H9 (cell line): ENCODE results near the gene OSBP2. TPM values are rescaled to one million over a fixed set of nuclear protein-coding genes. Genes with fewer than 3 reads are reported as not detected.

Experiments
- DNase-seq: peaks from one replicate; pipeline ENCODE4 v3.0.0-alpha.2; 2017
- H2AFZ ChIP-seq: one replicate; pipeline ENCODE4 v1.6.1; 2013; ENCODE audit warnings: mild to moderate bottlenecking, low read length, control low read depth, moderate library complexity
- H2AK5ac ChIP-seq: 2 replicates; pipeline ENCODE4 v1.6.1; 2013; ENCODE audit warnings: low read length, control low read depth, mixed read lengths; ENCODE audit not compliant: insufficient read length
- H2BK120ac ChIP-seq: one replicate; pipeline ENCODE4 v1.6.1; 2013; ENCODE audit warnings: low read depth, mild to moderate bottlenecking, low read length, control low read depth, inconsistent platforms; ENCODE audit not compliant: poor library complexity, severe bottlenecking
- H2BK12ac ChIP-seq: 2 replicates; pipeline ENCODE4 v1.6.1; 2013; ENCODE audit warnings: low read length, control low read depth, mixed read lengths, low read depth; ENCODE audit not compliant: insufficient read length
- H2BK15ac ChIP-seq: 2 replicates; pipeline ENCODE4 v1.6.1; 2013; ENCODE audit warnings: low read depth, low read length, control low read depth
- H2BK20ac ChIP-seq: one replicate; pipeline ENCODE4 v1.6.1; 2013; ENCODE audit warnings: low read depth, mild to moderate bottlenecking, low read length, control low read depth, inconsistent platforms; ENCODE audit not compliant: poor library complexity, severe bottlenecking
- H2BK5ac ChIP-seq: 2 replicates; pipeline ENCODE4 v1.6.1; 2013; ENCODE audit warnings: low read length, control low read depth, mixed read lengths; ENCODE audit not compliant: insufficient read length
- H3K14ac ChIP-seq: 2 replicates; pipeline ENCODE4 v1.6.1; 2013; ENCODE audit warnings: low read length, control low read depth; ENCODE audit not compliant: insufficient read depth
- H3K18ac ChIP-seq: 2 replicates; pipeline ENCODE4 v1.6.1; 2013; ENCODE audit warnings: low read depth, mild to moderate bottlenecking, mixed read lengths, low read length, control low read depth; ENCODE audit not compliant: insufficient read length
- H3K23ac ChIP-seq: 2 replicates; pipeline ENCODE4 v1.6.1; 2013; ENCODE audit warnings: low read length, control low read depth, mixed read lengths, low read depth; ENCODE audit not compliant: insufficient read length
- H3K23me2 ChIP-seq: 2 replicates; pipeline ENCODE4 v1.6.1; 2013; ENCODE audit warnings: low read depth, mild to moderate bottlenecking, mixed read lengths, low read length, control low read depth; ENCODE audit not compliant: insufficient read length, poor library complexity, severe bottlenecking
- H3K27ac ChIP-seq: 2 replicates; pipeline ENCODE4 v1.5.1; 2013; ENCODE audit warnings: low read length, control low read depth, mixed read lengths, low read depth; ENCODE audit not compliant: insufficient read length
- H3K27me3 ChIP-seq: 2 replicates; pipeline ENCODE4 v1.6.1; 2013; ENCODE audit warnings: low read length, control low read depth, inconsistent platforms; ENCODE audit not compliant: insufficient read depth
- H3K4ac ChIP-seq: 2 replicates; pipeline ENCODE4 v1.6.1; 2013; ENCODE audit warnings: low read depth, mild to moderate bottlenecking, control low read depth, inconsistent platforms, low read length, moderate library complexity
- H3K4me1 ChIP-seq: 2 replicates; pipeline ENCODE4 v1.6.1; 2013; ENCODE audit warnings: low read length, control low read depth, inconsistent platforms; ENCODE audit not compliant: insufficient read depth
- H3K4me2 ChIP-seq: 2 replicates; pipeline ENCODE4 v1.6.1; 2013; ENCODE audit warnings: low read length, control low read depth, mixed read lengths; ENCODE audit not compliant: insufficient read length, insufficient read depth
- H3K56ac ChIP-seq: 2 replicates; pipeline ENCODE4 v1.6.1; 2013; ENCODE audit warnings: low read depth, mild to moderate bottlenecking, mixed read lengths, low read length, control low read depth; ENCODE audit not compliant: insufficient read length
- H3K79me1 ChIP-seq: 2 replicates; pipeline ENCODE4 v1.6.1; 2013; ENCODE audit warnings: low read depth, mild to moderate bottlenecking, moderate library complexity, low read length, control low read depth, inconsistent platforms; ENCODE audit not compliant: insufficient read depth, poor library complexity, severe bottlenecking
- H3K79me2 ChIP-seq: 2 replicates; pipeline ENCODE4 v1.6.1; 2013; ENCODE audit warnings: low read length, control low read depth, inconsistent platforms; ENCODE audit not compliant: insufficient read depth
- H3K9ac ChIP-seq: 2 replicates; pipeline ENCODE4 v1.6.1; 2013; ENCODE audit warnings: low read length, control low read depth, mixed read lengths; ENCODE audit not compliant: insufficient read length; ENCODE audit errors: extremely low read depth
- H3K9me3 ChIP-seq: one replicate; pipeline ENCODE4 v1.6.1; 2013; ENCODE audit warnings: low read depth, low read length, inconsistent platforms; ENCODE audit not compliant: control insufficient read depth
- H3T11ph ChIP-seq: one replicate; pipeline ENCODE4 v1.6.1; 2013; ENCODE audit warnings: mild to moderate bottlenecking, low read length, control low read depth, inconsistent platforms
- H4K20me1 ChIP-seq: one replicate; pipeline ENCODE4 v1.6.1; 2013; ENCODE audit not compliant: control insufficient read depth, insufficient read length, insufficient read depth
- H4K5ac ChIP-seq: 2 replicates; pipeline ENCODE4 v1.6.1; 2013; ENCODE audit warnings: low read depth, mild to moderate bottlenecking, mixed read lengths, low read length, control low read depth; ENCODE audit not compliant: insufficient read length
- H4K8ac ChIP-seq: replicated peaks from 2 replicates; pipeline ENCODE4 v1.6.1; 2013; ENCODE audit warnings: low read length, control low read depth, mixed read lengths, low read depth; ENCODE audit not compliant: insufficient read length
- H4K91ac ChIP-seq: 2 replicates; pipeline ENCODE4 v1.6.1; 2013; ENCODE audit warnings: low read depth, mild to moderate bottlenecking, moderate library complexity, mixed read lengths, low read length, control low read depth; ENCODE audit not compliant: insufficient read length
- H3K27ac Mint-ChIP-seq, 3 experiments: 2 replicates in 2 of 3; 3 replicates in 1 of 3; pipeline ENCODE4 v1.8.0; 2020 to 2021; ENCODE audit warnings: mixed read lengths in 3 of 3, mild to moderate bottlenecking in 1 of 3, moderate library complexity in 1 of 3
- H3K27me3 Mint-ChIP-seq: 2 replicates; pipeline ENCODE4 v1.8.0; 2021; ENCODE audit warnings: low read depth, mild to moderate bottlenecking, moderate library complexity, mixed read lengths
- H3K36me3 Mint-ChIP-seq, 3 experiments: 2 replicates in 2 of 3; 3 replicates in 1 of 3; pipeline ENCODE4 v1.8.0; 2020 to 2021; ENCODE audit warnings: low read depth in 3 of 3, mixed read lengths in 3 of 3; ENCODE audit not compliant: insufficient read depth in 1 of 3
- H3K4me1 Mint-ChIP-seq, 2 experiments: 2 replicates each; pipeline ENCODE4 v1.8.0; 2020; ENCODE audit warnings: mixed read lengths in 2 of 2
- H3K4me3 Mint-ChIP-seq, 2 experiments: 2 replicates in 1 of 2; 3 replicates in 1 of 2; pipeline ENCODE4 v1.8.0; 2020 to 2021; ENCODE audit warnings: mild to moderate bottlenecking in 2 of 2, mixed read lengths in 2 of 2, moderate library complexity in 1 of 2
- H3K9me3 Mint-ChIP-seq, 2 experiments: 2 replicates in 1 of 2; 3 replicates in 1 of 2; pipeline ENCODE4 v1.8.0; 2020; ENCODE audit warnings: mild to moderate bottlenecking in 2 of 2, mixed read lengths in 2 of 2, moderate library complexity in 1 of 2
- WGBS: extraction: QIAGEN DNeasy Blood & Tissue Kit; methylation state at CpG from one replicate; pipeline ENCODE4 v1.1.7; 2013; ENCODE audit warnings: missing lambda C conversion rate, low lambda C conversion rate, mixed read lengths; ENCODE audit not compliant: insufficient read length; ENCODE audit errors: extremely low coverage; 5-methylcytosine and 5-hydroxymethylcytosine counted together
- total RNA-seq: library from RNA; stranded (reverse); gene quantifications from 2 replicates; pipeline ENCODE4 v1.2.1, GENCODE V29; 2021
- TF ChIP-seq, protein P1 (sequence below): fragments of 200-600 bp; sonication (generic); conservative IDR thresholded peaks from 3 replicates; pipeline ENCODE4 v1.8.0; 2021; ENCODE audit warnings: antibody characterized with exemption, mild to moderate bottlenecking

Gene OSBP2
- total RNA-seq, 1 experiment from 2014 or later: 3.4 TPM

DNA sequence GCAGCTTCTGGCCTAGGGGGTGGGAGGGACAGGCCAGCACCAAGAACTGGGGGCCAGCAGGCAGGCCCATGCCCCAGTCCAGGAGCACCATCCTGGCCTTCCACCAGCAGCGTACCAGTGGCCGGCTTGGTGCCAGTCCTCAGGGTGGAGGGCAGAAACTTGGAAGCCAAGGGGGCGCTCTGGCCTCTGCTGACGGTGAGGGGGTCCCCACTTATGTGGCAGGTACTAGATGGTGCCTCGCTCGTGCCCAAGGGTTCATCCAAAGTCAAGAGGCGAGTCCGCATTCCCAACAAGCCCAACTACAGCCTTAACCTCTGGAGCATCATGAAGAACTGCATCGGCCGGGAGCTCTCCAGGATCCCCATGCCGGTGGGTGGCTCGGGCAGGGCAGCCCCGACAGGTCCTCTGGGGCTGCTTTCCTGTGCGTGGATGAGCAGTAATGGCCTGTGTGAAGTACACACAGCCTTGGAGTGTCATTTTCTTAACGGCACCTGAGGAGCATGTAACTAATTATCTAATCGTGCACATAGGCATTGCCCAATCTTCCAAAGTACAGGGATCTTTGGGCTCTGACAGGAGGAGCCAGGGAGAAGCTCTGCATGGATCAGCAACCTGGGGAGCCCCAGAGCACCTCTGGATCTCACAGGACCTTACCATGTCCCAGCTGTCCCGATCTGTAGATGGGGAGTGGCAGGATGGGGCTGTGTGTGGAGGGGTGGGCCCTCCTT is 194.8 kb downstream of the OSBP2 start:
- Histone ChIP-seq H2BK120ac (no peak overlapping the region), H3K4ac (no peak overlapping the region), H3K18ac (no peak overlapping the region), H3T11ph (no peak overlapping the region), H3K14ac (no peak overlapping the region), H4K91ac (no peak overlapping the region), H3K79me2 (no peaks in the 10 kb centered on the region), H4K20me1 (no peaks in the 10 kb centered on the region), H2BK5ac (no peak overlapping the region), H2BK15ac (no peak overlapping the region), H3K56ac (no peak overlapping the region), H3K23me2 (no peaks in the 10 kb centered on the region), H3K4me2 (no peak overlapping the region), H3K23ac (no peak overlapping the region), H2BK20ac (no peak overlapping the region), H4K5ac (no peak overlapping the region), H3K27me3 (no peaks in the 10 kb centered on the region), H3K9ac (no peak overlapping the region), H2AFZ (no peak overlapping the region), H3K27ac (no peak overlapping the region), H2BK12ac (no peak overlapping the region), H2AK5ac (no peak overlapping the region), H3K9me3 (no peaks in the 10 kb centered on the region), H3K79me1 (no peaks in the 10 kb centered on the region), H4K8ac (no peak overlapping the region), H3K4me1 (no peaks in the 10 kb centered on the region)
- DNase-seq: peak; percentile 20
- Mint-ChIP-seq H3K9me3 (no peaks in the 10 kb centered on the region; a peak in 1 of 5 replicates), H3K27ac (no peak overlapping the region), H3K36me3 (peaks cover 3 to 10% (median 5%) of the 10 kb centered on the region in 3 experiments; a peak in 4 of 7 replicates), H3K4me1 (peaks cover 19 to 21% of the 10 kb centered on the region in 2 experiments), H3K27me3 (no peaks in the 10 kb centered on the region), H3K4me3 (no peak overlapping the region)
- TF ChIP-seq, protein P1, sequence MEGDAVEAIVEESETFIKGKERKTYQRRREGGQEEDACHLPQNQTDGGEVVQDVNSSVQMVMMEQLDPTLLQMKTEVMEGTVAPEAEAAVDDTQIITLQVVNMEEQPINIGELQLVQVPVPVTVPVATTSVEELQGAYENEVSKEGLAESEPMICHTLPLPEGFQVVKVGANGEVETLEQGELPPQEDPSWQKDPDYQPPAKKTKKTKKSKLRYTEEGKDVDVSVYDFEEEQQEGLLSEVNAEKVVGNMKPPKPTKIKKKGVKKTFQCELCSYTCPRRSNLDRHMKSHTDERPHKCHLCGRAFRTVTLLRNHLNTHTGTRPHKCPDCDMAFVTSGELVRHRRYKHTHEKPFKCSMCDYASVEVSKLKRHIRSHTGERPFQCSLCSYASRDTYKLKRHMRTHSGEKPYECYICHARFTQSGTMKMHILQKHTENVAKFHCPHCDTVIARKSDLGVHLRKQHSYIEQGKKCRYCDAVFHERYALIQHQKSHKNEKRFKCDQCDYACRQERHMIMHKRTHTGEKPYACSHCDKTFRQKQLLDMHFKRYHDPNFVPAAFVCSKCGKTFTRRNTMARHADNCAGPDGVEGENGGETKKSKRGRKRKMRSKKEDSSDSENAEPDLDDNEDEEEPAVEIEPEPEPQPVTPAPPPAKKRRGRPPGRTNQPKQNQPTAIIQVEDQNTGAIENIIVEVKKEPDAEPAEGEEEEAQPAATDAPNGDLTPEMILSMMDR: no peak
- no CpG with 5 or more reads among the region's 17 CpGs for WGBS
